ENCODE data around the gene DYSF.

The DYSF gene

DNA sequence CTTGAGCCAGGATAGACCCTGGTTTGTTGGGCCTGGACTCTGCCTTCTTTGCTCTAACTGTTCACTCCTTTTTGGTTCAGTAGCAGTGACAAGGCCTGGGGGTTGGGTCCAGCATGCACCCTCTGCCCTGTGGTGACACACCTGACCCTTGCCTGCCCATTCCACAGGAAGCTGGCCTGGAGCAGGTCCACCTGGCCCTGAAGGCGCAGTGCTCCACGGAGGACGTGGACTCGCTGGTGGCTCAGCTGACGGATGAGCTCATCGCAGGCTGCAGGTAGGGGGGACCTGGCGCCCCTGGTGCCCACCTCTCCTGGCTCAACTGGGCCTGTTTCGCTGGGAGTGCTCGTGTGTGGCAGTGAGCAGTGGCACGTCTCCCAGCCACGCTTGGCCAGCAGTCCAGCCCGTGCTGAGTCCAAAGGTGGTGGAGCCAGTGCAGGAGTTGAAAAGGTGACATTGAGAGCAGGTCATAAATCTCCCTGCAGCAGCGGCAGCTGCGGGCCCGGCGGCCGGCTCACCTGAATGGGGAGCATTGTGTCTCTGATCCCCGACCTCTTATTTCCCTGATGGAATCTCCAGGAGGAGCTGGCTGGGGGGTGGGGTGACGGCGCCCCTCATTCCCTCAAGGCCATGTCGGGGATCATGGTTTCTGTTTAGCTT is 102.6 kb downstream of the DYSF start:
- Histone ChIP-seq H3K27ac (no peak overlapping the region), H3K9ac (no peak overlapping the region), H3K4me1 (peaks cover 0 to 25% (median 4%) of the 10 kb centered on the region in 10 experiments; a peak in 11 of 20 replicates), H3K27me3 (no peaks in the 10 kb centered on the region), H3K4me3 (no peak overlapping the region), H3K36me3 (peaks cover 0 to 93% (median 0%) of the 10 kb centered on the region in 11 experiments; a peak in 12 of 22 replicates), H3K9me3 (replicated peaks in 1 of 11) (no peaks in the 10 kb centered on the region), H4K20me1 (peaks cover 0 to 63% (median 0%) of the 10 kb centered on the region in 11 experiments; a peak in 6 of 22 replicates), H3K4me2 (no peak overlapping the region)
- TF ChIP-seq Cebpa-rat (IDR thresholded peaks at IDR 0.05), result no peak

DNA sequence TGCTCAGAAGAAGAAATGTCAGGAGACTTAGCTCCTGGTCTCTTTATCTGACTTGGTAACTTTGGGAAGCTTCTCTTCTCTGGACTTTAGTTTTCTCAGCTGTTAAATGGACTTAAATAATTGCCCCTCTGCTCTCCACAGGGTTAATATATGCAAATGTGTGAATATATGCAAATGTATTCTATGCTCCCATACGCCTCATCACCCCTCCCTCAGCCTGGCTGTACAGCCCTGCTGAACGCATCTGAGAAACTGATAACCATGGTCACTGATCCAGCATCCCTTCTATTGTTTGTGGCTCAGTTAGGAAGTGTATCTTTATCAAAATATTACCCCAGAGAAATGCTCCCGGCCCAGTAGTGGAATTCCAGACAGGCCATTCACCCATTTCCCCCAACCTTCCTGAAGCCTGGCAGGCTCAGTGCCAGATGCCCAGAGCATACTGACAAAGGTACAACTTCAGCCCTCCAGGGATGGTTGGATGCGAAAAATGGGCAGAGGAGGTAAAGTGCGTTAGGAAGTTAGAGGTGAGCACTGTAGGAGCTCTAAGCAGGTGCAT is 103.4 kb downstream of the DYSF start:
- H3K36me3 ChIP-seq, result peaks cover 0 to 94% (median 0%) of the 10 kb centered on the region in 11 experiments; a peak in 12 of 22 replicates
- no peaks in the 10 kb centered on the region for H3K27me3 ChIP-seq
- peaks cover 0 to 68% (median under 1%) of the 10 kb centered on the region in 11 experiments; a peak in 8 of 22 replicates for H4K20me1 ChIP-seq
- H3K4me2 ChIP-seq, result no peak overlapping the region
- H3K9ac ChIP-seq, result no peak overlapping the region
- peaks cover 0 to 27% (median 12%) of the 10 kb centered on the region in 10 experiments; a peak in 16 of 20 replicates for H3K4me1 ChIP-seq
- no peaks in the 10 kb centered on the region for H3K9me3 ChIP-seq (replicated peaks in 1 of 11)
- no peak for TF ChIP-seq Cebpa-rat (IDR thresholded peaks at IDR 0.05)
- no peak overlapping the region for H3K4me3 ChIP-seq
- H3K27ac ChIP-seq, result no peak overlapping the region

DNA sequence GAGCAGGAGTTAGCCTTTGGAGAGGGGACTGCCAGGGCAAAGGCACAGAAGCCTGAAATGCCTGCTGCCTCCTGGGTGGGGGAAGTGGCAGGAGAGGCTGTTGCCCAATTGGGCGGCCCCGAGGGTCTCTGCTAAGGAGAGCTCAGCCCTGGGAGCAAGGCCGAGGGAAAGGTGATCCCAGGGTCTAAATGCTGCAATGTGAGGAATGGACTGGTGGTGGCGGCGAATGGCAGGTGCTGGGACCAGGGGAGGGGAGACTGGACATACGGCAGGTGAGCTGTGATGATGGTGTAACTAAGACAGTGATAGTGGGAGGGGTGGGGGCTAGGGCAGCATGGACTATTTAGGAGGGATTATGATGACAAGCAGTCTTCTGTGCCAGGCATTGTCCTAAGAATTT is 104.0 kb downstream of the DYSF start:
- Histone ChIP-seq H3K9me3 (replicated peaks in 1 of 11) (no peaks in the 10 kb centered on the region), H3K4me2 (no peak overlapping the region), H3K36me3 (peaks cover 0 to 95% (median 0%) of the 10 kb centered on the region in 11 experiments; a peak in 12 of 22 replicates), H3K4me1 (peaks cover 0 to 32% (median 17%) of the 10 kb centered on the region in 10 experiments; a peak in 17 of 20 replicates), H3K27me3 (no peaks in the 10 kb centered on the region), H3K27ac (no peak overlapping the region), H4K20me1 (peaks cover 0 to 73% (median 5%) of the 10 kb centered on the region in 11 experiments; a peak in 10 of 22 replicates), H3K4me3 (no peak overlapping the region), H3K9ac (no peak overlapping the region)
- TF ChIP-seq Cebpa-rat (IDR thresholded peaks at IDR 0.05), result no peak

DNA sequence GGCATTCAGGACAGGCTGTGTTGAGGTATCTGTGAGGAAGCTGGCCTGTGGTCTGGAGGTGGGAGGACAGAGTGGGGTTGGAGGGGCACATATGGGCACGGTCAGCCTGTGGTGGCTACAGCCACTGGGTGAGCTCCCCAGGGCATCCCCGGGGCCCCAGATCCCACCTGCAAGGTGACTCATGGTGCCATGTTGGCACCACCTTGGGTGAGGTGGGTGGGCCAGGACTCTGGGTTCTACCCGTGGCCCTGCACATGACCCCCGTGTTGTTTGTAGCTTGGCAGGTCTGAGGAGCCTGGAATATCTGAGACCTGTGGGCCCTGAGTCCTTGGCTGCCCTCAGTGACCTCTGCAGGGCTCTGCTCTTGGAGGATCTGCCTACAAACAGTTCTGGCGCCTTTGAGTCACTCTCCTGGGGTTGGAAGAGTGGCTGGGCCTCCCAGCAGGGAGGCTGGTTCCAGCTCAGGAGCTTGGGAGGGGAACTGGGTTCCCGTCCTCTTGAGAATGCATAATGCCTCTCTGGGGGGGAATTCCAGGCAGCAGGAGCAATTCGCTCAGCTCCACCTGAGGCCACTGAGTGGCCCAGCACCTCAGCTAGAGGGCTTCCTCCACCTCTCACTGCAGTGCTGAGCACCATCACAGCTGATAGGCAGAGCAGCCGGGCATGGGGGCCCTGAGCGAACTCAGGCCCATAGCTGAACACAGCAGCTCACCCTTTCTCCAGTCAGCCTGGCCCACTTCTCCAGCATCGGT is 105.1 kb downstream of the DYSF start:
- Histone ChIP-seq H3K36me3 (peaks cover 0 to 89% (median 0%) of the 10 kb centered on the region in 11 experiments; a peak in 12 of 22 replicates), H3K9me3 (replicated peaks in 1 of 11) (no peaks in the 10 kb centered on the region), H3K27me3 (no peaks in the 10 kb centered on the region), H3K27ac (no peak overlapping the region), H3K4me3 (no peak overlapping the region), H3K4me2 (peak overlapping the region in 3 of 11 experiments; percentile 3 to 28 (median 20); a peak in 3 of 22 replicates), H3K4me1 (peaks cover 3 to 44% (median 29%) of the 10 kb centered on the region in 10 experiments; a peak in 19 of 20 replicates), H4K20me1 (peaks cover 0 to 81% (median 8%) of the 10 kb centered on the region in 11 experiments; a peak in 12 of 22 replicates), H3K9ac (no peak overlapping the region)
- TF ChIP-seq Cebpa-rat (IDR thresholded peaks at IDR 0.05), result no peak

DNA sequence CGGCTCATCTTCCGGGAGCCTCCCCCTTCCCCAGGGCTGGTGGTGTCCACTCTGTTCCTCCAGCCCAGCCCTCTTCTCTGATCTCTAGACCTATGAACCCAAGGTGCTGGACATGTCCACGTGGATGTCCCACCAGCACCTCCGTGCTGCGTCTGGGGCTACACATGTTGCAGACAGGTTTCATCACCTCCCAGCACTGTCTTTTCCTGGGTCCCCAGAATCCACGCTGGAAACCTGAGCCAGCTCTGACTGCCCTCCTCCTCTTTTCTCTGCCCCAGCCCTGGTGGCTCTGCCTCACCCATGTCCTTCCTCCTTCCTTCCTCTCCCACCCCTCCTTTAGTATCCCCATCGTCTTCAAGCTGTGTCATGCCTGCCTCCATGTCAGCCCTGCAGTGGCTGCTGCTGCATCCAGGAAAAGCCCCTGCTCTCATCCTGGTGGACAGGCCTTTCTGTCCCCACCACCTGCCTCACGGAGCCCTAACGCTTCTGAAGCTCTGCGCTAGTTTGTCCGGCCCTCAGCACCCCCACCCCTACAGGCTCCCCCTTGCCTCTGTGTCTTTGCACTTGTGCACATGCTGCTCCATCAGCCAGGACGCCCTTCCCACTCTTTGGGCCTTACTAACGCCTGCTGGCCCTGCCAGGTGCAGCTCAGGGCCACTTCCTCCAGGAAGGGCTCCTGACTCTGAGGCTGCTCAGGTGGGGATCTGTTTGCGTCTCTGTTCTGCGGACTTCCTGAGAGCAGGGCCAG is 105.9 kb downstream of the DYSF start:
- Histone ChIP-seq H3K27ac (no peak overlapping the region), H3K9ac (no peak overlapping the region), H3K9me3 (replicated peaks in 1 of 11) (no peaks in the 10 kb centered on the region), H3K4me2 (peak overlapping the region in 4 of 11 experiments; percentile 3 to 28 (median 20); a peak in 3 of 22 replicates), H4K20me1 (peaks cover 0 to 88% (median 13%) of the 10 kb centered on the region in 11 experiments; a peak in 12 of 22 replicates), H3K27me3 (no peaks in the 10 kb centered on the region), H3K4me1 (peaks cover 9 to 51% (median 34%) of the 10 kb centered on the region in 10 experiments; a peak in 19 of 20 replicates), H3K36me3 (peaks cover 0 to 91% (median 0%) of the 10 kb centered on the region in 11 experiments; a peak in 12 of 22 replicates), H3K4me3 (no peak overlapping the region)
- no peak for TF ChIP-seq Cebpa-rat (IDR thresholded peaks at IDR 0.05)

DNA sequence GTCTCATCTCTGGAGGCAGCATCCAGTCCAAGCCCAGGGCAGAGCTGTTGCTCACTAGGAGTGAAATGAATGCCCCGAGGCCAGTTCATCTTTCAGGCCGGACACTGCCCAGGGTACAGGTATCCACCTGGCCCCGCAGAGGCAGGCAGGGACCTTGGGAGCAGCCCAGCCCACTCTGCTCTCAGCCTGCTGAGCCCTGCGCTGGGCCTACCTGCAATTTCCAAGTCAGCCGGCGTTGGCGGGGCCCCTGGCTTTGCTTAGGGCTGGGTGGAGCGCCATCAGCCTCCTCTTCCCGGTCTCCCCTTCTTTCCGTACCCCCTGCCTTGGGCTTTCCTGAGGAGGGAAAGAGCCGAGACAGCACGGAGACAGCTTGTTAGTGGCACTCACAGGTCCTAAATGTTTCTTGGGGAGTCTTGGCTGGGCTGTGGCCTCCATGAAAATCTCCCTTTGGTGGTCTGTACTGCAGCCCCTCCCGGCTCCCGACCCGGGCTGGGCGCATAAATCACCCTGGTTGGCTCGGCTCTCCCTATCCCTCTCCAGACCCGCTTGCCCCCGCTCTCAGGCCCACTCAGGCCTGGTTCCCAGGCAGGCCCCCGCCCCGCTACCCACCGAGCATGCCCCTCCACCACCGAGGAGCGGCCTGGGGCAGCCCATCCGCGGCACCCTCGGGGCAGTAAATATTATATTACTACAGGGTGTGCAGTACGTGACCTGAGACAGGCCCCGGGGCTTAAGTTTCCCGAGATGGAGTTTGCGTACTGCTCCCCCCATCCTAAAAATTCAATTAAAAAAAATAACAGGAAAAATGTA is 106.7 kb downstream of the DYSF start:
- Histone ChIP-seq H3K4me2 (peak overlapping the region in 3 of 11 experiments; percentile 19 to 80 (median 28); a peak in 1 of 22 replicates), H3K27me3 (no peaks in the 10 kb centered on the region), H4K20me1 (peaks cover 0 to 88% (median 13%) of the 10 kb centered on the region in 11 experiments; a peak in 12 of 22 replicates), H3K4me3 (no peak overlapping the region), H3K9me3 (replicated peaks in 1 of 11) (no peaks in the 10 kb centered on the region), H3K36me3 (peaks cover 0 to 91% (median 0%) of the 10 kb centered on the region in 11 experiments; a peak in 12 of 22 replicates), H3K9ac (no peak overlapping the region), H3K4me1 (peaks cover 9 to 59% (median 37%) of the 10 kb centered on the region in 10 experiments; a peak in 19 of 20 replicates), H3K27ac (no peak overlapping the region)
- no peak for TF ChIP-seq Cebpa-rat (IDR thresholded peaks at IDR 0.05)

DNA sequence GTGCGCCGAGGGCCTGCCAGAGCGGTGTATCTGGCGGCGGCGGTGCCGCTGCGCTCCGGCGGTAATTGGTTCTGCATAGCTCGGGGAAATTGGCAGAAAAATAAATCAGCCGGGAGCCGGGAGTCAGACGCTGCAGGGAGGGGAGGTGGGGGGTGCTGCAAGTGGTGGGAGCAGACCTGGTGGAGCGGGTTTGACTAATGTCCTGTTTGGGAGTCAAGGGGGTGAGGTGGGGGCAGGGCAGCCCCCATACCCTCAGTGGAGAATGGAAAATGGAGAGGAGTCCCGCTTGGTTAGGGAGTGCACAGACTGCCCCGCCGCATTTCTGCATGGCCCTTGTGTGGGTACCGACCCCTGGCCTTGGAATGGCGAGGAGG is 107.3 kb downstream of the DYSF start:
- Histone ChIP-seq H3K4me1 (peaks cover 9 to 65% (median 42%) of the 10 kb centered on the region in 10 experiments; a peak in 19 of 20 replicates), H4K20me1 (peaks cover 0 to 82% (median 13%) of the 10 kb centered on the region in 11 experiments; a peak in 12 of 22 replicates), H3K4me3 (no peak overlapping the region), H3K9ac (no peak overlapping the region), H3K27ac (no peak overlapping the region), H3K4me2 (peak overlapping the region in 4 of 11 experiments; percentile 77 to 88 (median 78); a peak in 5 of 22 replicates), H3K27me3 (no peaks in the 10 kb centered on the region), H3K36me3 (peaks cover 0 to 90% (median 0%) of the 10 kb centered on the region in 11 experiments; a peak in 12 of 22 replicates), H3K9me3 (replicated peaks in 1 of 11) (no peaks in the 10 kb centered on the region)
- TF ChIP-seq Cebpa-rat (IDR thresholded peaks at IDR 0.05), result no peak

All from BLaER1 treated with 17β-estradiol and CSF1 and Interleukin-3, amounts not matched to agents 10 nM and 100 nM (cell line).